GM19452 (cell line): ENCODE measurements around the gene SRD5A3.

Experiments used
- ATAC-seq: cut with Tn5 transposase; IDR thresholded peaks from one replicate; pipeline ENCODE4 v1.9.1; 2021; ENCODE audit not compliant: unreplicated experiment

Gene SRD5A3

GRCh38 chr4:55373461-55373860 is 27.4 kb downstream of the SRD5A3 start:
- ATAC-seq, result no peak

GRCh38 chr4:55376698-55377097 is 30.7 kb downstream of the SRD5A3 start:
- no peak for ATAC-seq

- no peak for ATAC-seq
Observed at GRCh38 chr4:55378617-55379467, 32.8 kb downstream of the SRD5A3 start.

- ATAC-seq, result no peak
Observed at GRCh38 chr4:55380576-55380975, 34.5 kb downstream of the SRD5A3 start.

GRCh38 chr4:55381502-55381901 is 35.5 kb downstream of the SRD5A3 start:
- no peak for ATAC-seq

GRCh38 chr4:55382488-55383003 is 36.5 kb downstream of the SRD5A3 start:
- ATAC-seq, result no peak

- no peak for ATAC-seq
Observed at GRCh38 chr4:55385201-55385649, 39.2 kb downstream of the SRD5A3 start.

GRCh38 chr4:55386073-55386472 is 40.0 kb downstream of the SRD5A3 start:
- ATAC-seq, result no peak

- no peak for ATAC-seq
Observed at GRCh38 chr4:55386840-55387239, 40.8 kb downstream of the SRD5A3 start.

- ATAC-seq, result no peak
Observed at GRCh38 chr4:55393461-55394320, 47.6 kb downstream of the SRD5A3 start.

- peak; percentile 2 for ATAC-seq
Observed at GRCh38 chr4:55395218-55395528, 49.1 kb downstream of the SRD5A3 start.

GRCh38 chr4:55395529-55396307 is 49.7 kb downstream of the SRD5A3 start, which contains the start of gene TMEM165:
TSS of gene TMEM165 (plus strand) at chr4:55395957. CDS start at chr4:55396190, 233 bp downstream.
- ATAC-seq, result peak; percentile 94

GRCh38 chr4:55396308-55397125 is 50.5 kb downstream of the SRD5A3 start:
- peak; percentile 19 for ATAC-seq

GRCh38 chr4:55397126-55397436 is 51.0 kb downstream of the SRD5A3 start:
- no peak for ATAC-seq

GRCh38 chr4:55397520-55398321 is 51.7 kb downstream of the SRD5A3 start:
- ATAC-seq, result no peak

GRCh38 chr4:55398461-55398860 is 52.4 kb downstream of the SRD5A3 start:
- no peak for ATAC-seq

GRCh38 chr4:55398966-55399365 is 52.9 kb downstream of the SRD5A3 start:
- ATAC-seq, result no peak

- ATAC-seq, result no peak
Observed at GRCh38 chr4:55399581-55399980, 53.5 kb downstream of the SRD5A3 start.

GRCh38 chr4:55405073-55405472 is 59.0 kb downstream of the SRD5A3 start:
- no peak for ATAC-seq
